ENCODE results near the gene ANKLE1.
"Not testable (repeated sequence)": the region's sequence is repeated elsewhere in the genome, so short reads cannot be mapped to it uniquely, and the experiment has no call there.

ANKLE1 gene

GRCh38 chr19:17248011-17248776 lies 33.5 kb upstream of the ANKLE1 start:
- DNase-seq: peak; percentile 92

GRCh38 chr19:17249887-17250548 lies 31.7 kb upstream of the ANKLE1 start:
- no peak for DNase-seq

GRCh38 chr19:17254636-17255035 lies 27.1 kb upstream of the ANKLE1 start:
- no peak for DNase-seq

GRCh38 chr19:17255150-17255621 lies 26.5 kb upstream of the ANKLE1 start:
- peak; percentile 75 for DNase-seq

- DNase-seq: no peak
Measured at GRCh38 chr19:17256130-17256529, 25.6 kb upstream of the ANKLE1 start.

GRCh38 chr19:17259118-17259780 lies 22.5 kb upstream of the ANKLE1 start:
- DNase-seq: no peak

GRCh38 chr19:17259934-17260333 lies 21.8 kb upstream of the ANKLE1 start:
- no peak for DNase-seq

- DNase-seq: peak; percentile 63
Measured at GRCh38 chr19:17260842-17261325, 20.8 kb upstream of the ANKLE1 start.

GRCh38 chr19:17262557-17262956 lies 19.1 kb upstream of the ANKLE1 start:
- no peak for DNase-seq

- DNase-seq: no peak
Measured at GRCh38 chr19:17263712-17264640, 17.7 kb upstream of the ANKLE1 start.

GRCh38 chr19:17264641-17264979 lies 17.1 kb upstream of the ANKLE1 start, which contains the start of gene USHBP1:
Gene USHBP1 (minus strand): TSS chr19:17264745. CDS start chr19:17264299, 446 bp downstream.
- no peak for DNase-seq

- no peak for DNase-seq
Measured at GRCh38 chr19:17266026-17266425, 15.7 kb upstream of the ANKLE1 start.

GRCh38 chr19:17266589-17266974 lies 15.1 kb upstream of the ANKLE1 start:
- DNase-seq: no peak

- peak; percentile 94 for DNase-seq
Measured at GRCh38 chr19:17266975-17267788, 14.5 kb upstream of the ANKLE1 start, which contains the start of gene BABAM1. Gene BABAM1 (plus strand): TSS chr19:17267443. CDS start chr19:17268807, 1,364 bp downstream.

GRCh38 chr19:17268754-17269153 lies 12.9 kb upstream of the ANKLE1 start:
- DNase-seq: no peak

- DNase-seq: not testable (repeated sequence)
Measured at GRCh38 chr19:17274892-17275291, 6.8 kb upstream of the ANKLE1 start.

GRCh38 chr19:17275441-17276175 lies 6.1 kb upstream of the ANKLE1 start:
- no peak for DNase-seq

GRCh38 chr19:17279436-17279835 lies 2.3 kb upstream of the ANKLE1 start:
- no peak for DNase-seq

- peak; percentile 84 for DNase-seq
Measured at GRCh38 chr19:17282488-17283125, 906 bp downstream of the ANKLE1 start.

GRCh38 chr19:17283504-17283996 lies 1.8 kb downstream of the ANKLE1 start:
- no peak for DNase-seq

Measured in NCI-H510A (cell line).